ENCODE results near the gene MISP3.

Gene MISP3

GRCh38 chr19:14112051-14112808 is 39.6 kb downstream of the MISP3 start:
- H3K4me2 ChIP-seq (ENCODE audit: low read depth, low read length, poor library complexity, severe bottlenecking), result no peak overlapping the region
- no peak overlapping the region for H2AFZ ChIP-seq (ENCODE audit: low read depth, low read length, severe bottlenecking)

GRCh38 chr19:14112809-14113385 is 40.3 kb downstream of the MISP3 start:
- no peak overlapping the region for H3K9ac ChIP-seq (ENCODE audit: low read length)
- H4K20me1 ChIP-seq (ENCODE audit: low read depth, low read length), result 0 out of 2 replicates have a peak, but pooled peaks cover 3% of the 10 kb centered on the region
- peaks cover 34% of the 10 kb centered on the region for H3K79me2 ChIP-seq (ENCODE audit: insufficient read depth, low read length)

More at GRCh38 chr19:14112051-14112808, 39.6 kb downstream of the MISP3 start:
- Histone ChIP-seq H3K79me2 (ENCODE audit: insufficient read depth, low read length) (peaks cover 34% of the 10 kb centered on the region), H3K27me3 (ENCODE audit: low read length) (no peaks in the 10 kb centered on the region), H3F3A (ENCODE audit: insufficient read depth) (no peaks in the 10 kb centered on the region), H3K9ac (ENCODE audit: low read length) (no peak overlapping the region), H4K20me1 (ENCODE audit: low read depth, low read length) (0 out of 2 replicates have a peak, but pooled peaks cover 3% of the 10 kb centered on the region), H3K9me2 (replicated peaks; ENCODE audit: insufficient read depth, low read length) (no peaks in the 10 kb centered on the region), H3K36me3 (ENCODE audit: low read length) (no peaks in the 10 kb centered on the region), H3K9me3 (ENCODE audit: insufficient read depth, low read length) (no peaks in the 10 kb centered on the region), H3K27ac (ENCODE audit: low read depth, low read length) (no peak overlapping the region), H3K4me3 (ENCODE audit: insufficient read depth, low read length, poor library complexity, severe bottlenecking) (no peak overlapping the region)
- TF ChIP-seq EZH2phosphoT487 (conservative IDR thresholded peaks at IDR 0.05; ENCODE audit: low read length) (no peak), CTCF (IDR thresholded peaks at IDR 0.05; ENCODE audit: insufficient read depth, low read length, poor library complexity, severe bottlenecking) (no peak)

GRCh38 chr19:14113762-14114414 is 41.3 kb downstream of the MISP3 start:
- H3K9ac ChIP-seq (ENCODE audit: low read length), result no peak overlapping the region

More at GRCh38 chr19:14112809-14113385, 40.3 kb downstream of the MISP3 start:
- Histone ChIP-seq H3K27me3 (ENCODE audit: low read length) (no peaks in the 10 kb centered on the region), H3F3A (ENCODE audit: insufficient read depth) (no peaks in the 10 kb centered on the region), H3K4me3 (ENCODE audit: insufficient read depth, low read length, poor library complexity, severe bottlenecking) (no peak overlapping the region), H3K4me2 (ENCODE audit: low read depth, low read length, poor library complexity, severe bottlenecking) (no peak overlapping the region), H3K36me3 (ENCODE audit: low read length) (no peaks in the 10 kb centered on the region), H3K9me2 (replicated peaks; ENCODE audit: insufficient read depth, low read length) (no peaks in the 10 kb centered on the region), H2AFZ (ENCODE audit: low read depth, low read length, severe bottlenecking) (no peak overlapping the region), H3K27ac (ENCODE audit: low read depth, low read length) (no peak overlapping the region), H3K9me3 (ENCODE audit: insufficient read depth, low read length) (no peaks in the 10 kb centered on the region)
- TF ChIP-seq CTCF (IDR thresholded peaks at IDR 0.05; ENCODE audit: insufficient read depth, low read length, poor library complexity, severe bottlenecking), result no peak
- no peak for TF ChIP-seq EZH2phosphoT487 (conservative IDR thresholded peaks at IDR 0.05; ENCODE audit: low read length)

More at GRCh38 chr19:14113762-14114414, 41.3 kb downstream of the MISP3 start:
- H3K4me3 ChIP-seq (ENCODE audit: insufficient read depth, low read length, poor library complexity, severe bottlenecking), result no peak overlapping the region
- H3K4me2 ChIP-seq (ENCODE audit: low read depth, low read length, poor library complexity, severe bottlenecking), result no peak overlapping the region
- TF ChIP-seq EZH2phosphoT487 (conservative IDR thresholded peaks at IDR 0.05; ENCODE audit: low read length) (no peak), CTCF (IDR thresholded peaks at IDR 0.05; ENCODE audit: insufficient read depth, low read length, poor library complexity, severe bottlenecking) (peak; percentile 36)
- peaks cover 34% of the 10 kb centered on the region for H3K79me2 ChIP-seq (ENCODE audit: insufficient read depth, low read length)
- H3K36me3 ChIP-seq (ENCODE audit: low read length), result no peaks in the 10 kb centered on the region
- H2AFZ ChIP-seq (ENCODE audit: low read depth, low read length, severe bottlenecking), result no peak overlapping the region
- H3K9me2 ChIP-seq (replicated peaks; ENCODE audit: insufficient read depth, low read length), result no peaks in the 10 kb centered on the region
- H3K27me3 ChIP-seq (ENCODE audit: low read length), result no peaks in the 10 kb centered on the region
- 0 out of 2 replicates have a peak, but pooled peaks cover 3% of the 10 kb centered on the region for H4K20me1 ChIP-seq (ENCODE audit: low read depth, low read length)
- H3K27ac ChIP-seq (ENCODE audit: low read depth, low read length), result no peak overlapping the region
- no peaks in the 10 kb centered on the region for H3K9me3 ChIP-seq (ENCODE audit: insufficient read depth, low read length)
- peaks cover 5% of the 10 kb centered on the region for H3F3A ChIP-seq (ENCODE audit: insufficient read depth)
